Gastrocnemius medialis (tissue), 4 donors: ENCODE measurements around the gene CERK. TPM values are rescaled to one million over a fixed set of nuclear protein-coding genes. Genes with fewer than 3 reads are reported as not detected.

Experiments
- ATAC-seq, 2 donors: fragments of 150-250 bp; one replicate each; pipeline ENCODE4 v1.9.1; 2016
- DNase-seq, 2 donors: peaks; one replicate each; pipeline ENCODE4 v3.0.0-alpha.2; 2019
- H3K27ac ChIP-seq, 4 donors: fragments of 200-600 bp; sonication (generic); 1 replicate in 1 of 4; 2 replicates in 3 of 4; pipeline ENCODE4 v1.5.1; 2016 to 2018; ENCODE audit warnings: mild to moderate bottlenecking in 2 of 4, moderate library complexity in 1 of 4
- H3K27me3 ChIP-seq, 3 donors: fragments of 200-600 bp; sonication (generic) in 2 of 3; 1 replicate in 1 of 3; 2 replicates in 2 of 3; pipeline versions ENCODE4 v1.5.1 to v1.6.0; 2016 to 2019; ENCODE audit warnings: mild to moderate bottlenecking in 1 of 3, moderate library complexity in 1 of 3
- H3K36me3 ChIP-seq, 2 donors: fragments of 200-600 bp; sonication (generic) in 1 of 2; one replicate each; pipeline ENCODE4 v1.5.1; 2017 to 2018
- H3K4me1 ChIP-seq, 2 donors: fragments of 200-600 bp; sonication (generic) in 1 of 2; one replicate each; pipeline ENCODE4 v1.5.1; 2016 to 2017; ENCODE audit warnings: mild to moderate bottlenecking in 2 of 2
- H3K4me3 ChIP-seq, 4 donors: fragments of 200-600 bp; sonication (generic) in 3 of 4; 1 replicate in 1 of 4; 2 replicates in 3 of 4; pipeline ENCODE4 v1.5.1; 2016 to 2019; ENCODE audit warnings: mild to moderate bottlenecking in 2 of 4
- H3K9me3 ChIP-seq, 3 donors: fragments of 200-600 bp; sonication (generic) in 2 of 3; 1 replicate in 1 of 3; 2 replicates in 2 of 3; pipeline ENCODE4 v1.5.1; 2016 to 2019
- POLR2A ChIP-seq, 2 donors: fragments of 450-650 bp; IDR thresholded peaks; one replicate each; pipeline ENCODE4 v1.6.1; 2017; ENCODE audit warnings: antibody characterized with exemption in 2 of 2, mild to moderate bottlenecking in 2 of 2, moderate library complexity in 2 of 2
- in situ Hi-C, 4 donors: fragments of 200-750 bp; cut with MboI; loops; one replicate each; pipeline versions ENCODE4 v1.15.0 to v1.8.0; 2017; ENCODE audit warnings: low sequenced_read_pairs in 4 of 4
- intact Hi-C: fragments of 100-400 bp; cut with DNase I; formaldehyde crosslinking; loops from one replicate; pipeline ENCODE4 v1.15.1; 2023; ENCODE audit warnings: low total_unique reads
- total RNA-seq, 4 donors: library from RNA; depleted of rRNA; stranded (reverse); fragments of >200 nt; gene quantifications; one replicate each; pipeline versions ENCODE4 v1.1.0 to v1.2.3, GENCODE V29; 2016
- TF ChIP-seq, protein P1 (sequence below), 5 experiments: fragments of 450-650 bp in 3 of 5; fragments of 200-600 bp in 2 of 5; sonication (generic) in 2 of 5; IDR thresholded peaks in 4 of 5; conservative IDR thresholded peaks in 1 of 5; 1 replicate in 4 of 5; 2 replicates in 1 of 5; pipeline ENCODE4 v1.5.1; 2016 to 2019; ENCODE audit warnings: antibody characterized with exemption in 5 of 5, mild to moderate bottlenecking in 3 of 5, moderate library complexity in 3 of 5

Gene CERK
- total RNA-seq, 4 donors from 2014 or later: 32.7 to 38.7 (median 34.8) TPM

DNA sequence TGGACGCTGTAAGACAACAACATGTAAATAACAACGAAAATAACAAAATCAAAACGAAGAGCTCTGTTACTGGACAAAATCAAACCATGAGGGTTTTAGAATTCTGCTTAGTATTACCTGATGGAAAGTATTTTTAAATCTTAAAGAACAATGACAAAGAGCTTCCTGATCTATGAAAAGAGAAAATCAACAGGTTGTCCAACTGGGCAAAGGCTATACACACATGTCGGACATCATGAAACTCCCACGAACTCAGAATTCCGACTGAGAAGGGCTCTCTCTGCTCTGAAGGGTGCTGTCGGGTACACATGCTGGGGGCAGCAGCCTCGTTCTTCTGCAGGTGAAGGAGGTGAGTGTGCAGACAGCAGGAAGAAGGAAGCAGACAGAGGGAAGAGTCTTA is 25.8 kb downstream of the CERK start:
- intact Hi-C loops (no loop called here), in situ Hi-C loops (loop anchor here in 1 of 4 donors (25.0 kb wide), 1 partner anchor 150 kb away; no protein-coding TSS in a partner anchor)
- Histone ChIP-seq H3K4me3 (no peak overlapping the region), H3K4me1 (peaks cover 5 to 9% of the 10 kb centered on the region in 2 donors), H3K9me3 (no peaks in the 10 kb centered on the region), H3K36me3 (peaks cover 0 to 62% of the 10 kb centered on the region in 2 donors), H3K27me3 (no peaks in the 10 kb centered on the region), H3K27ac (no peak overlapping the region)
- DNase-seq (no peak), ATAC-seq (no peak)
- TF ChIP-seq POLR2A (IDR thresholded peaks at IDR 0.05): no peak
- TF ChIP-seq, protein P1, sequence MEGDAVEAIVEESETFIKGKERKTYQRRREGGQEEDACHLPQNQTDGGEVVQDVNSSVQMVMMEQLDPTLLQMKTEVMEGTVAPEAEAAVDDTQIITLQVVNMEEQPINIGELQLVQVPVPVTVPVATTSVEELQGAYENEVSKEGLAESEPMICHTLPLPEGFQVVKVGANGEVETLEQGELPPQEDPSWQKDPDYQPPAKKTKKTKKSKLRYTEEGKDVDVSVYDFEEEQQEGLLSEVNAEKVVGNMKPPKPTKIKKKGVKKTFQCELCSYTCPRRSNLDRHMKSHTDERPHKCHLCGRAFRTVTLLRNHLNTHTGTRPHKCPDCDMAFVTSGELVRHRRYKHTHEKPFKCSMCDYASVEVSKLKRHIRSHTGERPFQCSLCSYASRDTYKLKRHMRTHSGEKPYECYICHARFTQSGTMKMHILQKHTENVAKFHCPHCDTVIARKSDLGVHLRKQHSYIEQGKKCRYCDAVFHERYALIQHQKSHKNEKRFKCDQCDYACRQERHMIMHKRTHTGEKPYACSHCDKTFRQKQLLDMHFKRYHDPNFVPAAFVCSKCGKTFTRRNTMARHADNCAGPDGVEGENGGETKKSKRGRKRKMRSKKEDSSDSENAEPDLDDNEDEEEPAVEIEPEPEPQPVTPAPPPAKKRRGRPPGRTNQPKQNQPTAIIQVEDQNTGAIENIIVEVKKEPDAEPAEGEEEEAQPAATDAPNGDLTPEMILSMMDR (IDR thresholded peaks at IDR 0.05 in 4 of 5, conservative IDR thresholded peaks at IDR 0.05 in 1 of 5): no peak

DNA sequence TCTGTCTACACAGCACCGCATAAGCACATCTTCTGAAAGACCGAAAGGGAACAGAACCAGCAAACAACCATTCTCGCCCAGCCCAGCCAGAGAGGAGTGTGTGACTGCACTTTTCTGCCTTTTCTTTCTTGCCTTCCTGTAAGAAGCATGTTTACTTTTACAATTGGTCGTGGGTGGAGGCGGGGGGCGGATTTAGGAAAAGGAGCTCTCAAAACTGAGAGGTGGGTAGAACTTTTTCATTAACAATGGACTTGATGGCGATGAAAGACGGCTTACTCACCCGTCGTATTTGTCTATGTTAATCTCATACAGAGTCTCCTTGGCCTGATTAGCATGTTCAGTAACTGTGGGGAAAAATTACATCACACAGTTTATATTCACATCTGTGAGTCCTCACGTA is 27.2 kb downstream of the CERK start:
- DNase-seq: no peak
- no peak for ATAC-seq
- Histone ChIP-seq H3K27me3 (no peaks in the 10 kb centered on the region), H3K9me3 (no peaks in the 10 kb centered on the region), H3K4me1 (peaks cover 5 to 9% of the 10 kb centered on the region in 2 donors), H3K4me3 (no peak overlapping the region), H3K27ac (no peak overlapping the region), H3K36me3 (peaks cover 0 to 68% of the 10 kb centered on the region in 2 donors)
- intact Hi-C loops: no loop called here
- TF ChIP-seq, protein P1 (IDR thresholded peaks at IDR 0.05 in 4 of 5, conservative IDR thresholded peaks at IDR 0.05 in 1 of 5): no peak
- no peak for TF ChIP-seq POLR2A (IDR thresholded peaks at IDR 0.05)
- in situ Hi-C loops: loop anchor here in 1 of 4 donors (25.0 kb wide), 1 partner anchor 149 kb away; no protein-coding TSS in a partner anchor

DNA sequence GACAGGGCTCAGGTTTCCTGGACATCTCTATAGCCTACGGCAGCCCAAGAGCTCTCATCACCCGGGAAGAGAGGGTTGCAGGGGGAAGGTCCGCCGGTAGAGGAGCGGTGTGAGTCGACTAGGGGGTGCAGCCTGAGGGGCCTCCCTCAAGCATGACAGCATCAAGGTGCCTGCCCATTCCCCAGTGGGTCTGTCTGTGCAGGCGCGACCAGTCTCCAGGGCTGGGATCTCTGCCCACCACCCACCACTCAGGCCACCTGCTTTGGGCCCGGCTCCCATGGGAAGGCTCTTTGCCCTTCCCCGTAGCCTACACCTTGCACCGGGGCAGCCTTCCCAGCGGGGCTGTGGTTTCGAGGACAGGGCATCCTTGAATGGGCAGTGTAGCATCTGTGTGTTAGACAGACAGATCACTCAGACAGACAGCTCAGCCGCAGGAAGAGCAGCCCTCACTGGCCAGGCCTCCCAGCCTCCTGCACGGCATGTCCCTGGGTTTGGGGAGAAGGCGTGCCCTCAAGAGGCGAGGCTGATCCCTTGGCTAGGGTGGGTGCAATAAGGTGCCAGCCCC is 29.2 kb downstream of the CERK start:
- ATAC-seq (no peak), DNase-seq (no peak)
- Histone ChIP-seq H3K27me3 (no peaks in the 10 kb centered on the region), H3K9me3 (no peaks in the 10 kb centered on the region), H3K27ac (no peak overlapping the region), H3K4me3 (no peak overlapping the region), H3K4me1 (no peaks in the 10 kb centered on the region), H3K36me3 (peaks cover 0 to 72% of the 10 kb centered on the region in 2 donors)
- TF ChIP-seq POLR2A (IDR thresholded peaks at IDR 0.05): no peak
- TF ChIP-seq, protein P1 (IDR thresholded peaks at IDR 0.05 in 4 of 5, conservative IDR thresholded peaks at IDR 0.05 in 1 of 5): no peak
- in situ Hi-C loops (loop anchor here in 1 of 4 donors (25.0 kb wide), 1 partner anchor 147 kb away; no protein-coding TSS in a partner anchor), intact Hi-C loops (no loop called here)

DNA sequence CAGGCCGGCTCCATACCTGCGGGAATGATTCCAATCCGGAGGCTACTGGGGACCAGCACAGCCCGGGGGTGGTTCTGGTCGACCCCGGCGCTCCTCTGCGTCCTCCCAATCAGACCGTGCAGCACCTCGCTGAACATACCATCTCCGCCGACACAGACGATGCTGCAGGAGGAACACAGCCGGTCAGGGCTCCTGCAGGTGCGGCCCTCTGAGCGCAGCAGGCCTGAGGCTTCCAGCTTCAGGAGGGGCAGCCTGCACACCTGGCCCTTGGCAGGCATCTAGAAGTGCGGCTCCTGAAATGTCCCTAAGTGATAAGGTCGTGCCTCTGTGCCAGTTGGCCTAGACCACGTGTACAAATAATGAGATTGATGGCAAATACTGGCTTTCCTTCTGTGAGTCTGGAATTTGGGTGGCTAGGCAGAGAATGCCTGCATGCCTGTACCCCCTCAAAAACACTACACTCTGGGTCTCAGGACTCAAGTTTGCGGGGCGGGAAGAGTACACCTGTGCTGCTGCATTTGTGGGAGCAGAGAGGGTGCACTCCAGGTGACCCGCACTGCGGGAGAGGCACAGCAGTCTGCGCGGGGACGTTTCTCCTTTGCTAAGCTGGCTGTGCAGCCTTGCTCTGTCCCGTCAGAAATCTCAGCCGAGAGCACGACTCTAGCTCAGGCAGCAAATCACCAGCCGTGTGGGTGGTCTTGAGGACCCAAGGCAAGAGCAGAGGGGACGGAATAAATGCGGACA is 30.1 kb downstream of the CERK start:
- Histone ChIP-seq H3K27ac (no peak overlapping the region), H3K27me3 (no peaks in the 10 kb centered on the region), H3K4me3 (no peak overlapping the region), H3K4me1 (no peaks in the 10 kb centered on the region), H3K36me3 (peaks cover 0 to 76% of the 10 kb centered on the region in 2 donors), H3K9me3 (no peaks in the 10 kb centered on the region)
- no peak for TF ChIP-seq POLR2A (IDR thresholded peaks at IDR 0.05)
- TF ChIP-seq, protein P1 (IDR thresholded peaks at IDR 0.05 in 4 of 5, conservative IDR thresholded peaks at IDR 0.05 in 1 of 5): no peak
- DNase-seq (no peak), ATAC-seq (no peak)
- intact Hi-C loops: no loop called here
- in situ Hi-C loops: loop anchor here in 1 of 4 donors (25.0 kb wide), 1 partner anchor 146 kb away; no protein-coding TSS in a partner anchor
